ENCODE results near the gene BCL3.

Gene BCL3

DNA sequence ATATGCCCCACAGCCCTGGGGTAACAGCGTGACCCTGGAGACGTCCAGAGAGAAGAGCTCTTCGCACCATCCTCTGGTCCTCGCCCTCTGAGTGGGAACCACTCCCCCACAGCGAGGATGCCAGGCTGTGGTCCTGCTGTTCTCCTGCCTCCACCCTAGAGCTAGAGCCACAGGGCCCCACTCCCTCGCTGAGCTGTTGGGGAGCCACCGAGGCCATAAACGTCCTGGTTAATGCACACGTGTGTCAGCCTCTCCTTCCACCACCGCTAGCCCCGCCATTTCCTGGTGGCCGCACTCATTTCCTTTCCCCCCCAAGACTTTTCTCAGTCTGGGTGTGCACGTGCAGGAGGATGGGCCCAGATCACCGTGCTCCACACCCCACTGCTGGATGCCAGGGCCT, 38.0 kb upstream of the BCL3 start:
- Histone ChIP-seq H3K36me3 (no peaks in the 10 kb centered on the region), H3K27me3 (ENCODE audit: insufficient read depth, low read depth, severe bottlenecking) (no peaks in the 10 kb centered on the region), H3K27ac (no peak overlapping the region), H3K9me3 (ENCODE audit: severe bottlenecking) (peaks cover 4% of the 10 kb centered on the region), H3K4me3 (ENCODE audit: low read depth, low read length) (no peak overlapping the region)
- DNase-seq, result no peak
- TF ChIP-seq, protein P1, sequence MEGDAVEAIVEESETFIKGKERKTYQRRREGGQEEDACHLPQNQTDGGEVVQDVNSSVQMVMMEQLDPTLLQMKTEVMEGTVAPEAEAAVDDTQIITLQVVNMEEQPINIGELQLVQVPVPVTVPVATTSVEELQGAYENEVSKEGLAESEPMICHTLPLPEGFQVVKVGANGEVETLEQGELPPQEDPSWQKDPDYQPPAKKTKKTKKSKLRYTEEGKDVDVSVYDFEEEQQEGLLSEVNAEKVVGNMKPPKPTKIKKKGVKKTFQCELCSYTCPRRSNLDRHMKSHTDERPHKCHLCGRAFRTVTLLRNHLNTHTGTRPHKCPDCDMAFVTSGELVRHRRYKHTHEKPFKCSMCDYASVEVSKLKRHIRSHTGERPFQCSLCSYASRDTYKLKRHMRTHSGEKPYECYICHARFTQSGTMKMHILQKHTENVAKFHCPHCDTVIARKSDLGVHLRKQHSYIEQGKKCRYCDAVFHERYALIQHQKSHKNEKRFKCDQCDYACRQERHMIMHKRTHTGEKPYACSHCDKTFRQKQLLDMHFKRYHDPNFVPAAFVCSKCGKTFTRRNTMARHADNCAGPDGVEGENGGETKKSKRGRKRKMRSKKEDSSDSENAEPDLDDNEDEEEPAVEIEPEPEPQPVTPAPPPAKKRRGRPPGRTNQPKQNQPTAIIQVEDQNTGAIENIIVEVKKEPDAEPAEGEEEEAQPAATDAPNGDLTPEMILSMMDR (IDR thresholded peaks at IDR 0.05; ENCODE audit: low read depth, low read length), result no peak

DNA sequence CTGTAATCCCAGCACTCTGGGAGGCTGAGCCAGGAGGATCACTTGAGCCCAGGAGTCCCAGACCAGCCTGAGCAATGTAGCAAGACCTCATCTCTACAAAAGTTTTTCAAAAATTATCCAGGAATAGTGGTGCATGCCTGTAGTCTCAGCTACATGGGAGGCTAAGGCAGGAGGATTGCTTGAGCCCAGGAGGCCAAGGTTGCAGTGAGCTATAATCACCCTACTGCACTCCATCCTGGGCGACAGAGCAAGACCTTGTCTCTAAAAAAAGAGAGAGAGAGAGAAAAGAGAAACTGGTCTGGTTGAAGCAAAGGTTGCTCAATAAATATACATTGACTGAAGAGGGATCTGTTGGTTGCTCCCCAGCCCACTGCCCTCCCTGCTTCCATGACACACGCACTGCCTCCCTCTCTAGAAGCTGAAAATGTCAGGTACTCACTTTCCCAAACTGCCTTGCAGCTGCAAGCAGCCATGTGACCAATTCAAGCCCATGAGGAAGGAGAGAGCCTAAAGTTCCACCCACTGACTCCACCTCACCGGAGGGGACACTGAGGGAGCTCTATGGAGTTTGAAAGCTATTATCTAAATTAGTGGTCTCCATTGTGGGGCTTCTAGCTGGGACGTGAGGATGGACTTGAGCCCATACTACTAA, 35.5 kb upstream of the BCL3 start:
- peaks cover 4% of the 10 kb centered on the region for H3K9me3 ChIP-seq (ENCODE audit: severe bottlenecking)
- H3K36me3 ChIP-seq, result no peaks in the 10 kb centered on the region
- no peak for DNase-seq
- TF ChIP-seq, protein P1 (IDR thresholded peaks at IDR 0.05; ENCODE audit: low read depth, low read length), result no peak
- no peaks in the 10 kb centered on the region for H3K27me3 ChIP-seq (ENCODE audit: insufficient read depth, low read depth, severe bottlenecking)
- H3K4me3 ChIP-seq (ENCODE audit: low read depth, low read length), result no peak overlapping the region
- no peak overlapping the region for H3K27ac ChIP-seq

DNA sequence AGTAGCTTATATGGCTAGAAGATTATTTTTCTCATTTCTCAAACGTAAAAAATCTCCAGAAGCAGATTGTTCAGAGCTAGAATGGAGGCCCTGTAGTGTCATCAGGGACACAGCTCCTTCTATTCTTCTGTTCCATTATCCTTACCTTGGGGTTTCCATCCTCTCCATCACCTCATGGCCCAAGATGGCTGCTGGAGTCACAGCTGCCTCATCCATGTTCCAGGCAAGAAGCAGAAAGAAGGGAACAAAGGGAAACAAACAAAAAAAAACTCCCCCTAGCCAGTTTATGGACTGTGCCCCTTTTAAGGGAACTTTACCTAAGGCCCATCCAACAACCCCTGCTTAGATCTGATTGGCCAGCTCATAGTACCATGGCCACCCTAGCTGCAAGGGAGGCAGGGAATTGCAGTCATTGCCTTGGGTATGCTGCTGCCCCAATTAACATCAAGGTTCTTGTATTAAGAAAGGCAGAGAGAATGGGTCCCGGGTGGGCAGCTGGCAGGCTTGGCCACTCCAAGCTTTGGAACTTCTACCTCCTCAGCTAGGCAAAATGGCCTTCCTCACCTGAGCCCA, 33.8 kb upstream of the BCL3 start:
- Histone ChIP-seq H3K27ac (no peak overlapping the region), H3K9me3 (ENCODE audit: severe bottlenecking) (peaks cover 4% of the 10 kb centered on the region), H3K4me3 (ENCODE audit: low read depth, low read length) (no peak overlapping the region), H3K36me3 (no peaks in the 10 kb centered on the region), H3K27me3 (ENCODE audit: insufficient read depth, low read depth, severe bottlenecking) (no peaks in the 10 kb centered on the region)
- no peak for DNase-seq
- TF ChIP-seq, protein P1 (IDR thresholded peaks at IDR 0.05; ENCODE audit: low read depth, low read length), result no peak

DNA sequence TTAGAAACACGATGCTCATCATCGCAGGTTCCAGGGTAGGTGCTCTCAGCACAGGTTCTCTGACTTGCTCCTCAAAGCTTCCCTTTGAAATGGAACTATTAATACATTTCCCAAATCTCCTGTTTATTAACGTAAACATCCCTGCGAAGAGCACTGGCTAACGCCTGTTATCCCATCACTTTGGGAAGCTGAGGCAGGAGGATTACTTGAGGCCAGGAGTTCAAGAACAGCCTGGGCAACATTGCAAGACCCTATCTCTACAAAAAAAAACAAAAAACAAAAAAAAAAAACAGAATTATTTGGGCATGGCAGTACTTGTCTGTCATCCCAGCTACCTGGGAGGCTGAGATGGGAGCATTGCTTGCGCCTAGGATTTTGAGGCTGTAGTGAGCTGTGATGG, 30.9 kb upstream of the BCL3 start:
- TF ChIP-seq, protein P1 (IDR thresholded peaks at IDR 0.05; ENCODE audit: low read depth, low read length), result no peak
- H3K27me3 ChIP-seq (ENCODE audit: insufficient read depth, low read depth, severe bottlenecking), result no peaks in the 10 kb centered on the region
- H3K4me3 ChIP-seq (ENCODE audit: low read depth, low read length), result no peak overlapping the region
- no peak for DNase-seq
- H3K27ac ChIP-seq, result no peak overlapping the region
- H3K36me3 ChIP-seq, result no peaks in the 10 kb centered on the region
- peaks cover 4% of the 10 kb centered on the region for H3K9me3 ChIP-seq (ENCODE audit: severe bottlenecking)

- no peak for DNase-seq
- Histone ChIP-seq H3K4me3 (ENCODE audit: low read depth, low read length) (no peak overlapping the region), H3K36me3 (no peaks in the 10 kb centered on the region), H3K27me3 (ENCODE audit: insufficient read depth, low read depth, severe bottlenecking) (no peaks in the 10 kb centered on the region), H3K9me3 (ENCODE audit: severe bottlenecking) (peaks cover 4% of the 10 kb centered on the region), H3K27ac (no peak overlapping the region)
- TF ChIP-seq, protein P1 (IDR thresholded peaks at IDR 0.05; ENCODE audit: low read depth, low read length), result no peak
These were observed 29.9 kb upstream of the BCL3 start for GRCh38 chr19:44718441-44719261.
